Upper lobe of left lung (tissue), 6 donors: Measurements from ENCODE around the gene BRIP1. TPM values are rescaled to one million over a fixed set of nuclear protein-coding genes. Genes with fewer than 3 reads are reported as not detected.
"Not testable (repeated sequence)": the region's sequence is repeated elsewhere in the genome, so short reads cannot be mapped to it uniquely, and the experiment has no call there.

Source experiments
- ATAC-seq, 2 donors: fragments of 200-7000 bp; cut with Tn5 transposase; one replicate each; pipeline ENCODE4 v1.9.1; 2022; ENCODE audit warnings: mild to moderate bottlenecking in 2 of 2, moderate library complexity in 2 of 2; ENCODE audit not compliant: low FRiP score in 2 of 2
- DNase-seq, 2 donors: peaks; one replicate each; pipeline ENCODE4 v3.0.0-alpha.2; 2019 to 2020
- H3K27ac ChIP-seq, 4 donors: fragments of 200-600 bp; sonication (generic); one replicate each; pipeline ENCODE4 v1.5.1; 2016 to 2019
- H3K27me3 ChIP-seq, 4 donors: fragments of 200-600 bp; sonication (generic); one replicate each; pipeline ENCODE4 v1.5.1; 2017 to 2019
- H3K36me3 ChIP-seq, 4 donors: fragments of 200-600 bp; sonication (generic); one replicate each; pipeline ENCODE4 v1.5.1; 2016 to 2019
- H3K4me1 ChIP-seq, 4 donors: fragments of 200-600 bp; sonication (generic); one replicate each; pipeline ENCODE4 v1.5.1; 2018 to 2019
- H3K4me3 ChIP-seq, 4 donors: fragments of 200-600 bp; sonication (generic); one replicate each; pipeline ENCODE4 v1.5.1; 2017 to 2019; ENCODE audit warnings: mild to moderate bottlenecking in 2 of 4, moderate library complexity in 1 of 4
- H3K9me3 ChIP-seq, 4 donors: fragments of 200-600 bp; sonication (generic); one replicate each; pipeline ENCODE4 v1.5.1; 2018 to 2019
- CTCF ChIP-seq, 6 experiments: fragments of 450-650 bp in 4 of 6; fragments of 200-600 bp in 2 of 6; sonication (generic) in 2 of 6; IDR thresholded peaks; one replicate each; pipeline ENCODE4 v1.5.1; 2016 to 2019; ENCODE audit warnings: antibody characterized with exemption in 6 of 6
- EP300 ChIP-seq, 4 donors: sonication (generic); formaldehyde crosslinking; IDR thresholded peaks; one replicate each; pipeline ENCODE4 v1.5.1; 2017; ENCODE audit warnings: antibody characterized with exemption in 4 of 4, control low read depth in 2 of 4
- POLR2A ChIP-seq, 4 donors: fragments of 450-650 bp; IDR thresholded peaks; one replicate each; pipeline ENCODE4 v1.5.1; 2016 to 2017; ENCODE audit warnings: antibody characterized with exemption in 4 of 4, mild to moderate bottlenecking in 2 of 4
- POLR2AphosphoS5 ChIP-seq, 2 donors: sonication (generic); formaldehyde crosslinking; IDR thresholded peaks; one replicate each; pipeline ENCODE4 v1.5.1; 2017; ENCODE audit warnings: antibody characterized with exemption in 2 of 2
- WGBS, 2 donors: methylation state at CpG; one replicate each; pipeline ENCODE4 v1.1.5; 2017 to 2018; 5-methylcytosine and 5-hydroxymethylcytosine counted together
- total RNA-seq, 6 donors: library from RNA; depleted of rRNA in 4 of 6; stranded (reverse); fragments of >200 nt in 4 of 6; gene quantifications; one replicate each; pipeline versions ENCODE4 v1.1.0 to v1.2.1, GENCODE V29; 2016 to 2021
- donor health status: DM: no; HTN: no; CAD: no; lungs with moderate emphysema.
- donor health status: DM: no; HTN: yes; CAD: no; lungs with severe emphysema.

BRIP1 gene
- total RNA-seq, 6 donors from 2014 or later = 0.55 to 2.5 (median 0.85) TPM

- Histone ChIP-seq H3K4me1 (no peaks in the 10 kb centered on the region), H3K27me3 (no peaks in the 10 kb centered on the region), H3K36me3 (no peaks in the 10 kb centered on the region), H3K4me3 (no peak overlapping the region), H3K9me3 (no peaks in the 10 kb centered on the region), H3K27ac (no peak overlapping the region)
- TF ChIP-seq POLR2A (IDR thresholded peaks at IDR 0.05) (no peak), POLR2AphosphoS5 (IDR thresholded peaks at IDR 0.05) (no peak), EP300 (IDR thresholded peaks at IDR 0.05) (no peak), CTCF (IDR thresholded peaks at IDR 0.05) (no peak)
- ATAC-seq (no peak), DNase-seq (no peak)
- WGBS, 2 donors = 90 to 91% methylated on average over 3 of the region's 3 CpGs
Measured at GRCh38 chr17:61832463-61832862, 30.9 kb downstream of the BRIP1 start.

GRCh38 chr17:61831099-61831498 is 32.2 kb downstream of the BRIP1 start:
- TF ChIP-seq POLR2AphosphoS5 (IDR thresholded peaks at IDR 0.05) (no peak), POLR2A (IDR thresholded peaks at IDR 0.05) (no peak), CTCF (IDR thresholded peaks at IDR 0.05) (no peak), EP300 (IDR thresholded peaks at IDR 0.05) (no peak)
- no peak overlapping the region for H3K27ac ChIP-seq

GRCh38 chr17:61828694-61829093 is 34.6 kb downstream of the BRIP1 start:
- H3K4me3 ChIP-seq = no peak overlapping the region
- TF ChIP-seq EP300 (IDR thresholded peaks at IDR 0.05) (no peak), POLR2AphosphoS5 (IDR thresholded peaks at IDR 0.05) (no peak), CTCF (IDR thresholded peaks at IDR 0.05) (no peak), POLR2A (IDR thresholded peaks at IDR 0.05) (no peak)
- 94 to 97% methylated on average over 1 of the region's 1 CpG for WGBS, 2 donors
- H3K9me3 ChIP-seq = no peaks in the 10 kb centered on the region
- no peaks in the 10 kb centered on the region for H3K27me3 ChIP-seq
- no peaks in the 10 kb centered on the region for H3K4me1 ChIP-seq
- no peaks in the 10 kb centered on the region for H3K36me3 ChIP-seq
- DNase-seq (no peak), ATAC-seq (no peak)
- no peak overlapping the region for H3K27ac ChIP-seq

More at GRCh38 chr17:61831099-61831498, 32.2 kb downstream of the BRIP1 start:
- Histone ChIP-seq H3K4me1 (no peaks in the 10 kb centered on the region), H3K4me3 (no peak overlapping the region), H3K27me3 (no peaks in the 10 kb centered on the region), H3K36me3 (no peaks in the 10 kb centered on the region), H3K9me3 (no peaks in the 10 kb centered on the region)
- ATAC-seq (no peak), DNase-seq (no peak)
- 100% methylated on average over 1 of the region's 1 CpG for WGBS, 2 donors

GRCh38 chr17:61827649-61828395 is 35.5 kb downstream of the BRIP1 start:
- DNase-seq = no peak
- no peak overlapping the region for H3K4me3 ChIP-seq
- no peak overlapping the region for H3K27ac ChIP-seq
- ATAC-seq = no peak
- WGBS, 2 donors = 96% methylated on average over 8 of the region's 8 CpGs
- no peaks in the 10 kb centered on the region for H3K9me3 ChIP-seq
- TF ChIP-seq POLR2A (IDR thresholded peaks at IDR 0.05) (no peak), EP300 (IDR thresholded peaks at IDR 0.05) (no peak), CTCF (IDR thresholded peaks at IDR 0.05) (no peak), POLR2AphosphoS5 (IDR thresholded peaks at IDR 0.05) (no peak)
- H3K27me3 ChIP-seq = no peaks in the 10 kb centered on the region
- H3K36me3 ChIP-seq = no peaks in the 10 kb centered on the region
- no peaks in the 10 kb centered on the region for H3K4me1 ChIP-seq

GRCh38 chr17:61826866-61827265 is 36.5 kb downstream of the BRIP1 start:
- not testable (repeated sequence) for H3K27ac ChIP-seq, H3K4me3 ChIP-seq, H3K4me1 ChIP-seq, H3K9me3 ChIP-seq, DNase-seq, H3K36me3 ChIP-seq, ATAC-seq, H3K27me3 ChIP-seq
- 93 to 100% methylated on average over 1 of the region's 1 CpG for WGBS, 2 donors

GRCh38 chr17:61826198-61826597 is 37.1 kb downstream of the BRIP1 start:
- H3K27ac ChIP-seq = not testable (repeated sequence)
- 90 to 97% methylated on average over 2 of the region's 2 CpGs for WGBS, 2 donors

More at GRCh38 chr17:61826198-61826597, 37.1 kb downstream of the BRIP1 start:
- not testable (repeated sequence) for ATAC-seq, DNase-seq, H3K4me1 ChIP-seq, H3K4me3 ChIP-seq, H3K27me3 ChIP-seq, H3K9me3 ChIP-seq, H3K36me3 ChIP-seq
